ENCODE data around the gene ST6GAL2. TPM values are rescaled to one million over a fixed set of nuclear protein-coding genes. Genes with fewer than 3 reads are reported as not detected.

Gene ST6GAL2
- total and polyA plus RNA-seq, 2 of the 8 experiments (the other 6 are each of a cell fraction or from before 2014, with no cell fraction given) = 2.7 to 17.5 TPM

DNA sequence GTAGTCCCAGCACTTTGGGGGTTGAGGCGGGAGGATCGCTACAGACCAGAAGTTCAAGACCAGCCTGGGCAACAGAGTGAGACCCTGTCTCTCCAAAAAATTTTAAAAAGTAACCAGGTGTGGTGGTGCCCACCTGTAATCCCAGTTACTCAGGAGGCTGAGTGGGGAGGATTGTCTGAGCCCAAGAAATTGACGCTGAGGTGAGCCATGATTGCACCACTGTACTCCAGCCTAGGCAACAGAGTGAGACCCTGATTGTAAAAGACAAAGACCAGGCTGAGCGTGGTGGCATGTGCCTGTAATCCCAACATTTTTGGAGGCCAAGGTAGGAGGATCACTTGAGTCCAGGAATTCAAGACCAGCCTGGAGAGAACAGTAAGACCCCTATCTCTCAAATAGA, 7.8 kb downstream of the ST6GAL2 start:
- H4K20me1 ChIP-seq (replicated peaks in 1 of 2; ENCODE audit: control insufficient read depth in 1 of 2, insufficient read depth in 2 of 2, low read length in 2 of 2) = peaks cover 3% of the 10 kb centered on the region in 2 experiments
- no peak overlapping the region for H2BK12ac ChIP-seq (ENCODE audit: low read depth, low read length)
- ChIA-PET CTCF (ENCODE audit: partially characterized antibody) (interaction anchor here (0.8 kb wide), 1 partner anchor 401 kb away, joined by 4 read pairs; no protein-coding TSS in a partner anchor), POLR2A (ENCODE audit: partially characterized antibody) (no interaction called here)
- no peaks in the 10 kb centered on the region for H3K9me3 ChIP-seq (ENCODE audit: insufficient read depth in 2 of 2, low read depth in 1 of 2, low read length in 1 of 2)
- H4K8ac ChIP-seq (ENCODE audit: extremely low read depth, insufficient read depth, low read length) = no peak overlapping the region
- no peak overlapping the region for H2AK5ac ChIP-seq (ENCODE audit: low read depth, low read length)
- no peaks in the 10 kb centered on the region for H3K23me2 ChIP-seq (ENCODE audit: low read depth, low read length)
- FAIRE-seq (no peak), DNase-seq (ENCODE audit: low read depth in 1 of 2, low spot score in 2 of 2) (no peak)
- H3K4me2 ChIP-seq (ENCODE audit: insufficient read depth in 1 of 2, low read depth in 2 of 2, low read length in 2 of 2) = no peak overlapping the region
- H2BK5ac ChIP-seq (ENCODE audit: low read depth, low read length) = no peak overlapping the region
- no peaks in the 10 kb centered on the region for H3K36me3 ChIP-seq (ENCODE audit: control insufficient read depth in 2 of 4, insufficient read depth in 4 of 4, low read length in 3 of 4)
- H3K79me1 ChIP-seq (ENCODE audit: low read depth, low read length) = peaks cover 2% of the 10 kb centered on the region
- no peaks in the 10 kb centered on the region for H3K27me3 ChIP-seq (replicated peaks in 1 of 4; ENCODE audit: control insufficient read depth in 3 of 4, extremely low read depth in 1 of 4, insufficient read depth in 3 of 4, low read length in 3 of 4)
- no peak overlapping the region for H2AFZ ChIP-seq (ENCODE audit: low read length)
- no peak overlapping the region for H3K18ac ChIP-seq (ENCODE audit: extremely low read depth, low read length)
- H4K5ac ChIP-seq (ENCODE audit: insufficient read length, low read depth, low read length) = no peak overlapping the region
- H2BK15ac ChIP-seq (ENCODE audit: low read length) = no peak overlapping the region
- no peak overlapping the region for H3K27ac ChIP-seq (ENCODE audit: low read depth, low read length)
- H3K14ac ChIP-seq (ENCODE audit: insufficient read length) = no peak overlapping the region
- 97% methylated on average over 4 of the region's 4 CpGs; no CpG with 5 or more reads in 1 of the 2 experiments for WGBS, 2 experiments (ENCODE audit: extremely low coverage in 1 of 2, insufficient coverage in 1 of 2, insufficient read length in 1 of 2, insufficient replicate concordance in 2 of 2, low coverage in 1 of 2, low lambda C conversion rate in 2 of 2, missing lambda C conversion rate in 1 of 2)
- no peak overlapping the region for H3K56ac ChIP-seq (replicated peaks; ENCODE audit: insufficient read length, low read depth, low read length)
- H2BK120ac ChIP-seq (replicated peaks; ENCODE audit: low read depth, low read length) = no peak overlapping the region
- H3K4ac ChIP-seq (replicated peaks; ENCODE audit: insufficient read length, low read depth, low read length) = no peak overlapping the region
- peaks cover 4 to 60% of the 10 kb centered on the region in 2 experiments; a peak in 3 of 4 replicates for H3K79me2 ChIP-seq (ENCODE audit: control insufficient read depth in 1 of 2, insufficient read depth in 2 of 2, low read length in 2 of 2)
- H4K91ac ChIP-seq (replicated peaks; ENCODE audit: insufficient read length, low read length) = no peak overlapping the region
- H3K4me1 ChIP-seq (replicated peaks in 1 of 4; ENCODE audit: control insufficient read depth in 3 of 4, insufficient read depth in 4 of 4, low read length in 3 of 4) = peaks cover 0 to 4% (median 2%) of the 10 kb centered on the region in 4 experiments; a peak in 3 of 7 replicates
- no peak overlapping the region for H3K9ac ChIP-seq (replicated peaks in 1 of 4; ENCODE audit: extremely low read depth in 1 of 4, low read depth in 3 of 4, low read length in 3 of 4)
- no peak overlapping the region for H2BK20ac ChIP-seq (ENCODE audit: low read length)
- no peak overlapping the region for H3K4me3 ChIP-seq (ENCODE audit: extremely low read depth in 1 of 4, insufficient read depth in 2 of 4, low read depth in 3 of 4, low read length in 4 of 4)
- no peak overlapping the region for H3K23ac ChIP-seq (ENCODE audit: insufficient read length)
- TF ChIP-seq, protein P1, sequence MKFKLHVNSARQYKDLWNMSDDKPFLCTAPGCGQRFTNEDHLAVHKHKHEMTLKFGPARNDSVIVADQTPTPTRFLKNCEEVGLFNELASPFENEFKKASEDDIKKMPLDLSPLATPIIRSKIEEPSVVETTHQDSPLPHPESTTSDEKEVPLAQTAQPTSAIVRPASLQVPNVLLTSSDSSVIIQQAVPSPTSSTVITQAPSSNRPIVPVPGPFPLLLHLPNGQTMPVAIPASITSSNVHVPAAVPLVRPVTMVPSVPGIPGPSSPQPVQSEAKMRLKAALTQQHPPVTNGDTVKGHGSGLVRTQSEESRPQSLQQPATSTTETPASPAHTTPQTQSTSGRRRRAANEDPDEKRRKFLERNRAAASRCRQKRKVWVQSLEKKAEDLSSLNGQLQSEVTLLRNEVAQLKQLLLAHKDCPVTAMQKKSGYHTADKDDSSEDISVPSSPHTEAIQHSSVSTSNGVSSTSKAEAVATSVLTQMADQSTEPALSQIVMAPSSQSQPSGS (IDR thresholded peaks at IDR 0.05; ENCODE audit: low read length) = no peak
- TF ChIP-seq ASH2L (IDR thresholded peaks at IDR 0.05; ENCODE audit: low read length) (no peak), TAF1 (IDR thresholded peaks at IDR 0.05; ENCODE audit: low read depth, low read length) (no peak), GABPA (IDR thresholded peaks at IDR 0.05; ENCODE audit: borderline replicate concordance, insufficient read depth, low read length) (no peak), SUZ12 (IDR thresholded peaks at IDR 0.05; ENCODE audit: low read length) (no peak), SP4 (IDR thresholded peaks at IDR 0.05; ENCODE audit: low read length) (no peak), PHF8 (conservative IDR thresholded peaks at IDR 0.05; ENCODE audit: low read depth, low read length) (no peak), POU5F1 (IDR thresholded peaks at IDR 0.05; ENCODE audit: low read depth, low read length) (no peak), CREB1 (IDR thresholded peaks at IDR 0.05) (no peak), RFX5 (IDR thresholded peaks at IDR 0.05; ENCODE audit: borderline replicate concordance, low read depth, low read length) (no peak)
- TF ChIP-seq, protein P2, sequence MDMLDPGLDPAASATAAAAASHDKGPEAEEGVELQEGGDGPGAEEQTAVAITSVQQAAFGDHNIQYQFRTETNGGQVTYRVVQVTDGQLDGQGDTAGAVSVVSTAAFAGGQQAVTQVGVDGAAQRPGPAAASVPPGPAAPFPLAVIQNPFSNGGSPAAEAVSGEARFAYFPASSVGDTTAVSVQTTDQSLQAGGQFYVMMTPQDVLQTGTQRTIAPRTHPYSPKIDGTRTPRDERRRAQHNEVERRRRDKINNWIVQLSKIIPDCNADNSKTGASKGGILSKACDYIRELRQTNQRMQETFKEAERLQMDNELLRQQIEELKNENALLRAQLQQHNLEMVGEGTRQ (IDR thresholded peaks at IDR 0.05; ENCODE audit: low read length) = no peak
- TF ChIP-seq, protein P3, sequence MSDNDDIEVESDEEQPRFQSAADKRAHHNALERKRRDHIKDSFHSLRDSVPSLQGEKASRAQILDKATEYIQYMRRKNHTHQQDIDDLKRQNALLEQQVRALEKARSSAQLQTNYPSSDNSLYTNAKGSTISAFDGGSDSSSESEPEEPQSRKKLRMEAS (IDR thresholded peaks at IDR 0.05) = no peak

Measured in H1 (cell line).